Metanephros (tissue), 2 donors: ENCODE measurements around the gene SRSF11. TPM values are rescaled to one million over a fixed set of nuclear protein-coding genes. Genes with fewer than 3 reads are reported as not detected.

Experiments
- small RNA-seq: library from RNA; depleted of rRNA; stranded (forward); fragments of <200 nt; gene quantifications from one replicate; pipeline ENCODE3, GENCODE V24; 2014; ENCODE audit warnings: low replicate concordance
- total RNA-seq: library from RNA; depleted of rRNA; stranded (reverse); fragments of >200 nt; gene quantifications from one replicate; pipeline ENCODE4 v1.2.3, GENCODE V29; 2014

SRSF11 gene, protein sequence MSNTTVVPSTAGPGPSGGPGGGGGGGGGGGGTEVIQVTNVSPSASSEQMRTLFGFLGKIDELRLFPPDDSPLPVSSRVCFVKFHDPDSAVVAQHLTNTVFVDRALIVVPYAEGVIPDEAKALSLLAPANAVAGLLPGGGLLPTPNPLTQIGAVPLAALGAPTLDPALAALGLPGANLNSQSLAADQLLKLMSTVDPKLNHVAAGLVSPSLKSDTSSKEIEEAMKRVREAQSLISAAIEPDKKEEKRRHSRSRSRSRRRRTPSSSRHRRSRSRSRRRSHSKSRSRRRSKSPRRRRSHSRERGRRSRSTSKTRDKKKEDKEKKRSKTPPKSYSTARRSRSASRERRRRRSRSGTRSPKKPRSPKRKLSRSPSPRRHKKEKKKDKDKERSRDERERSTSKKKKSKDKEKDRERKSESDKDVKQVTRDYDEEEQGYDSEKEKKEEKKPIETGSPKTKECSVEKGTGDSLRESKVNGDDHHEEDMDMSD
- 162 TPM for total RNA-seq

DNA sequence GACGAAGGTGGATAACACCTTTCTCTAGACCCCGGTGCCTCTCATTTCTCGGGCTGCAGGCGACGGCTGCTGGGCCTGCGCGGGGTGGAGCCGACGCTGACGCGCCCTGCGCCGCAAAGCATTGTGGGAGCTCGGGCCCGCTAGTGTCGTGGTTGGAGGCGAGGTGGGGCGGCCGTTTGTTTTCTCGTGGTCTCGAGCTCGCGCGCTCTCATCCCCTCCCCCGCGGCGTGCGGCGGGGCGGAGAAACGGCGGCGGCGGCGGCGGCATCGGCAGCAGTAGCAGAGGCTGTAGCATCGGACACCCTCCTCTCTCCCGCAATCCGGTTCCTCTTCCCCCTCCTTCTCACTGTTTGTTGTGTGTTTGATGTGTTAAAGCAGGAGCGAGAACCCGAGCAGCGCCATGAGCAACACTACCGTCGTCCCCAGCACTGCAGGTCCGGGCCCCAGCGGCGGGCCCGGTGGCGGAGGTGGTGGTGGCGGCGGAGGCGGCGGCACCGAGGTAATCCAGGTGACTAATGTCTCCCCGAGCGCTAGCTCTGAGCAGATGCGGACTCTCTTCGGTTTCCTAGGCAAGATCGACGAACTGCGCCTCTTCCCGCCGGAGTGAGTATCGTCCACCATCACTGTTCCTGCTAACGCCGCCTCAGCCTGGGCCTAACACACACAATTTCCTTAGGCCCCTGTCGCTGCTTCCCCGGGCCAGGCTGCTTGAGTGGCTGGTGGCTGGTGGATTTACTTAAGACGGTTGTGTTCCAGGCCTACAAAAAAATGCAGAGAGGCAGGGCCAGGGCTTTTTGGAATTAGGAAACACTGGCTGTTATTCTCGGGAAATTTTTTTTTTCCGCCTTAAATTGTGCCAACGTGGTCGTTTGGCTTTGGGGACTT is at the start of gene SRSF11:
Gene SRSF11 (plus strand): TSS at position 143 of the 884 bp plus-strand sequence. CDS start 257 bp downstream, at position 400.

DNA sequence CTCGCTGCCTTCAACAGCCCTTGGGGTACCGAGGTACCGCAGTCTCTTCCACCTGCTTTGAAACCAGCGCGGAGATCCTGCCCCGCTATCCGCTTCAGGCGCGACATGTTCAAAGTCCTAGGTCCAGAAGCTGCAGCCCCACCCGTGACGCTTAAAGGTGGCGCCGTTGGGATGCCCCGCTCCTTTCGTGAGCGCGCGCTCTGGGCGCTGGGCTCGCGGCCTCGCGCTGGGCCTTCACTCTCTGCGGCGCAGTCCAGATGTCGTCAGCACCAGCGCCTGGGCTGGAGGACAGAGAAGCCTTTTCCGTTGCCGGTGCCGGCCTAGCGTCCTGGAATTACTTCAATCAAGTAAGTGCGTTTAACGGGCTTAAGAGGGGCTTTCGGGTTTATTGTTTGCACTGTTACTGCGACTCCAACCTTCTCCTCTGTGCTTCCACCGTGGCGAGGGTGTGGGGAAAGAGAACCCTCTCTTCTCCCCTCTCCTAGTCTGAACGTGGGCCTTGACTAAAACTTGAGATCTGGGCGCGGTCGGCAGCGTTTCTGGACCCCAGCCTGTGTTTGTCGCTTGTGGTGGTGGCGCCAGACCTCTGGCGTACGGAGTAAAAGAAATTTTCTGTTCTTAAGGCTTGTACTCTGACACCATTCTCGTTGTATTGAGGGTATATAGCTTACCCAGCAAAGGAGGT is 15.6 kb upstream of the SRSF11 start, which contains the start of gene LRRC40:
Gene LRRC40 (minus strand): TSS at position 146 of the 685 bp plus-strand sequence. CDS start 39 bp downstream, at position 107.

Small RNAs within 50 kb of the gene (small RNA-seq; reads per million reads assigned to genes)
- gene RN7SL242P, result not detected

Other genes starting within 250 kb of the SRSF11 start
- 21.4 TPM for gene LRRC40, start 15.8 kb upstream of the SRSF11 start, total RNA-seq
- 39.1 TPM for gene ANKRD13C, start 133.3 kb downstream of the SRSF11 start, total RNA-seq
- 8.9 TPM for gene CTH, start 189.9 kb downstream of the SRSF11 start, total RNA-seq